Natural killer cell (primary cell): ENCODE results near the gene CRY2. TPM values are rescaled to one million over a fixed set of nuclear protein-coding genes. Genes with fewer than 3 reads are reported as not detected.
A peak's percentile ranks its signal among the peaks of the same experiment; 100 is the strongest.

Source experiments
- ATAC-seq, 3 donors: fragments of 150-1000 bp in 2 of 3; fragments of 200-7000 bp in 1 of 3; cut with Tn5 transposase; 1 replicate in 1 of 3; 2 replicates in 2 of 3; pipeline ENCODE4 v1.10.0; 2021; ENCODE audit warnings: mild to moderate bottlenecking in 2 of 3, moderate library complexity in 2 of 3
- DNase-seq, 2 donors: peaks; one replicate each; pipeline versions ENCODE4 v3.0.0 to v3.0.0-alpha.2; 2013 to 2021; ENCODE audit warnings: mixed read lengths in 1 of 2
- H3K27ac ChIP-seq: one replicate; pipeline ENCODE4 v1.5.1; 2013; ENCODE audit warnings: mild to moderate bottlenecking, low read length
- H3K27me3 ChIP-seq: one replicate; pipeline ENCODE4 v1.6.1; 2013; ENCODE audit warnings: low read length; ENCODE audit not compliant: control insufficient read depth, insufficient read depth
- H3K36me3 ChIP-seq: one replicate; pipeline ENCODE4 v1.6.1; 2013; ENCODE audit warnings: low read length; ENCODE audit not compliant: control insufficient read depth, insufficient read depth
- H3K4me1 ChIP-seq: one replicate; pipeline ENCODE4 v1.6.1; 2013; ENCODE audit warnings: low read length; ENCODE audit not compliant: control insufficient read depth, insufficient read depth
- H3K4me3 ChIP-seq: one replicate; pipeline ENCODE4 v1.5.1; 2013; ENCODE audit warnings: low read length
- H3K9me3 ChIP-seq: one replicate; pipeline ENCODE4 v1.6.1; 2013; ENCODE audit warnings: low read length; ENCODE audit not compliant: control insufficient read depth, insufficient read depth
- H3K27ac Mint-ChIP-seq, 2 donors: one replicate each; pipeline ENCODE4 v1.8.0; 2022; ENCODE audit warnings: mild to moderate bottlenecking in 2 of 2, mixed read lengths in 2 of 2, moderate library complexity in 1 of 2
- H3K27me3 Mint-ChIP-seq, 2 donors: one replicate each; pipeline ENCODE4 v1.8.0; 2022; ENCODE audit warnings: low read depth in 2 of 2, mixed read lengths in 2 of 2
- H3K36me3 Mint-ChIP-seq: one replicate; pipeline ENCODE4 v1.8.0; 2022; ENCODE audit warnings: mixed read lengths
- H3K4me1 Mint-ChIP-seq, 2 donors: one replicate each; pipeline ENCODE4 v1.8.0; 2022; ENCODE audit warnings: mixed read lengths in 2 of 2
- H3K4me3 Mint-ChIP-seq: one replicate; pipeline ENCODE4 v1.8.0; 2022; ENCODE audit warnings: mild to moderate bottlenecking, moderate library complexity, mixed read lengths
- H3K9me3 Mint-ChIP-seq, 2 donors: one replicate each; pipeline ENCODE4 v1.8.0; 2022; ENCODE audit warnings: mixed read lengths in 2 of 2
- CTCF ChIP-seq: fragments of 200-600 bp; IDR thresholded peaks from one replicate; pipeline ENCODE4 v1.8.0; 2022; ENCODE audit warnings: antibody characterized with exemption
- WGBS: methylation state at CpG from one replicate; pipeline ENCODE4 v1.1.7; 2013; ENCODE audit warnings: missing lambda C conversion rate; ENCODE audit not compliant: insufficient coverage; 5-methylcytosine and 5-hydroxymethylcytosine counted together
- intact Hi-C: fragments of 100-400 bp; cut with micrococcal nuclease; formaldehyde crosslinking; loops from one replicate; pipeline ENCODE4 v1.14.2; 2022
- total RNA-seq, 4 donors: library from RNA; stranded (reverse); fragments of 120-200 nt in 1 of 4; gene quantifications; one replicate each; pipeline versions ENCODE4 v1.2.3 to v1.2.4, GENCODE V29; 2013 to 2022

Gene CRY2
- total RNA-seq, 3 donors from 2014 or later (not counting 1 experiment from before 2014, with no cell fraction given) = 124 to 214 (median 141) TPM

GRCh38 chr11:45809456-45810395 lies 37.5 kb upstream of the CRY2 start:
- no peak overlapping the region for H3K4me3 Mint-ChIP-seq
- Histone ChIP-seq H3K27me3 (no peaks in the 10 kb centered on the region), H3K36me3 (peaks cover 21% of the 10 kb centered on the region), H3K4me1 (peaks cover 33% of the 10 kb centered on the region), H3K4me3 (no peak overlapping the region), H3K27ac (no peak overlapping the region), H3K9me3 (no peaks in the 10 kb centered on the region)
- no peak for ATAC-seq
- no peaks in the 10 kb centered on the region for H3K27me3 Mint-ChIP-seq
- intact Hi-C loops = no loop called here
- WGBS = 88% methylated on average over 11 of the region's 11 CpGs
- H3K4me1 Mint-ChIP-seq = peaks cover 40 to 51% of the 10 kb centered on the region in 2 donors
- no peaks in the 10 kb centered on the region for H3K36me3 Mint-ChIP-seq
- H3K9me3 Mint-ChIP-seq = no peaks in the 10 kb centered on the region
- no peak for DNase-seq
- TF ChIP-seq CTCF = no peak
- H3K27ac Mint-ChIP-seq = peak overlapping the region; percentile 57 to 73

- no peaks in the 10 kb centered on the region for H3K9me3 Mint-ChIP-seq
- peaks cover 40 to 44% of the 10 kb centered on the region in 2 donors for H3K4me1 Mint-ChIP-seq
- no peaks in the 10 kb centered on the region for H3K27me3 Mint-ChIP-seq
- ATAC-seq (no peak), DNase-seq (no peak)
- no peak overlapping the region for H3K27ac ChIP-seq
- H3K4me3 Mint-ChIP-seq = no peak overlapping the region
- peaks cover 21% of the 10 kb centered on the region for H3K36me3 ChIP-seq
- peaks cover 29% of the 10 kb centered on the region for H3K4me1 ChIP-seq
- intact Hi-C loops = no loop called here
- H3K36me3 Mint-ChIP-seq = no peaks in the 10 kb centered on the region
- TF ChIP-seq CTCF = no peak
- no peaks in the 10 kb centered on the region for H3K9me3 ChIP-seq
- H3K27me3 ChIP-seq = no peaks in the 10 kb centered on the region
- no peak overlapping the region for H3K4me3 ChIP-seq
- WGBS = 94% methylated on average over 23 of the region's 23 CpGs
- peak overlapping the region in 1 of 2 donors; percentile 22 for H3K27ac Mint-ChIP-seq
Measured at GRCh38 chr11:45810431-45811108, 36.7 kb upstream of the CRY2 start.

GRCh38 chr11:45811109-45811435 lies 36.2 kb upstream of the CRY2 start:
- no peak overlapping the region for H3K4me3 ChIP-seq
- H3K27me3 Mint-ChIP-seq = no peaks in the 10 kb centered on the region
- 91% methylated on average over 17 of the region's 17 CpGs for WGBS
- intact Hi-C loops = no loop called here
- no peak overlapping the region for H3K27ac ChIP-seq
- peaks cover 24% of the 10 kb centered on the region for H3K4me1 ChIP-seq
- H3K36me3 ChIP-seq = peaks cover 21% of the 10 kb centered on the region
- no peak for TF ChIP-seq CTCF
- no peaks in the 10 kb centered on the region for H3K9me3 Mint-ChIP-seq
- H3K27ac Mint-ChIP-seq = no peak overlapping the region
- ATAC-seq (no peak), DNase-seq (no peak)
- H3K4me3 Mint-ChIP-seq = no peak overlapping the region
- peaks cover 36 to 39% of the 10 kb centered on the region in 2 donors for H3K4me1 Mint-ChIP-seq
- H3K36me3 Mint-ChIP-seq = no peaks in the 10 kb centered on the region
- no peaks in the 10 kb centered on the region for H3K27me3 ChIP-seq
- H3K9me3 ChIP-seq = no peaks in the 10 kb centered on the region
